Uterus (tissue), 4 donors: Measurements from ENCODE around the gene CEP112. TPM values are rescaled to one million over a fixed set of nuclear protein-coding genes. Genes with fewer than 3 reads are reported as not detected.

Source experiments
- DNase-seq, 2 donors: peaks; one replicate each; pipeline ENCODE4 v3.0.0-alpha.2; 2019 to 2020
- H3K27ac ChIP-seq, 2 donors: fragments of 200-600 bp; sonication (generic); 1 replicate in 1 of 2; 2 replicates in 1 of 2; pipeline ENCODE4 v1.5.1; 2016 to 2018
- H3K27me3 ChIP-seq, 2 donors: fragments of 200-600 bp; sonication (generic); one replicate each; pipeline ENCODE4 v1.5.1; 2018 to 2019; ENCODE audit warnings: control low read depth in 1 of 2
- H3K36me3 ChIP-seq, 2 donors: fragments of 200-600 bp; sonication (generic); one replicate each; pipeline ENCODE4 v1.5.1; 2019; ENCODE audit warnings: control low read depth in 1 of 2
- H3K4me1 ChIP-seq, 2 donors: fragments of 200-600 bp; sonication (generic); one replicate each; pipeline ENCODE4 v1.5.1; 2018 to 2019; ENCODE audit warnings: control low read depth in 1 of 2
- H3K4me3 ChIP-seq, 2 donors: fragments of 200-600 bp; sonication (generic); 1 replicate in 1 of 2; 2 replicates in 1 of 2; pipeline ENCODE4 v1.5.1; 2018 to 2019; ENCODE audit warnings: mild to moderate bottlenecking in 1 of 2
- H3K9me3 ChIP-seq, 2 donors: fragments of 200-600 bp; sonication (generic); one replicate each; pipeline ENCODE4 v1.5.1; 2019; ENCODE audit warnings: control low read depth in 1 of 2
- POLR2A ChIP-seq, 2 donors: fragments of 450-650 bp; IDR thresholded peaks; one replicate each; pipeline ENCODE4 v1.6.1; 2016; ENCODE audit warnings: antibody characterized with exemption in 2 of 2, mild to moderate bottlenecking in 1 of 2, moderate library complexity in 1 of 2
- intact Hi-C: fragments of 100-400 bp; cut with DNase I; formaldehyde crosslinking; loops from one replicate; pipeline ENCODE4 v1.15.1; 2023; ENCODE audit warnings: low total_unique reads
- total RNA-seq, 4 donors: library from RNA; depleted of rRNA in 3 of 4; stranded (reverse); fragments of >200 nt in 3 of 4; gene quantifications; one replicate each; pipeline versions ENCODE4 v1.1.0 to v1.2.4, GENCODE V29; 2014 to 2023
- TF ChIP-seq, protein P1 (sequence below), 4 experiments: fragments of 200-600 bp in 2 of 4; fragments of 450-650 bp in 2 of 4; sonication (generic) in 2 of 4; IDR thresholded peaks; one replicate each; pipeline ENCODE4 v1.5.1; 2016 to 2019; ENCODE audit warnings: antibody characterized with exemption in 4 of 4, mild to moderate bottlenecking in 2 of 4, moderate library complexity in 1 of 4
- donor health status: DM: yes; HTN: yes; CAD: no.

Gene CEP112
- total RNA-seq, 4 donors from 2014 or later: 36.6 to 96.5 (median 52.4) TPM

DNA sequence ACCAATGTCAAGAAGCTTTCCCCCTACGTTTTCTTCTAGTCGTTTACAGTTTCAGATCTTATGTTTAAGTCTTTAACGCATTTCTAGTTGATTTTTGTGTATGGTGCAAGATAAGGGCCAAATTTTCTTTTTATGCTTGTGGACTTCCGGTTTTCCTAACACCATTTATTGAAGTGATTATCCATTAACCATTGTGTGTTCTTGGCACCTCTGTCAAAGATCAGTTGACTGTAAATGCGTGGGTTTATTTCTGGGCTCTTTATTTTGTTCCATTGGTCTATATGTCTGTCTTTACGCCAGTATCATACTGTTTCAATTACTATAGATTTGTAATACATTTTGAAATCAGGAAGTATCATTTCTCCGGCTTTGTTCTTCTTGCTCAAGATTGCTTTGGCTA, 49.5 kb downstream of the CEP112 start:
- TF ChIP-seq POLR2A (IDR thresholded peaks at IDR 0.05): no peak
- TF ChIP-seq, protein P1, sequence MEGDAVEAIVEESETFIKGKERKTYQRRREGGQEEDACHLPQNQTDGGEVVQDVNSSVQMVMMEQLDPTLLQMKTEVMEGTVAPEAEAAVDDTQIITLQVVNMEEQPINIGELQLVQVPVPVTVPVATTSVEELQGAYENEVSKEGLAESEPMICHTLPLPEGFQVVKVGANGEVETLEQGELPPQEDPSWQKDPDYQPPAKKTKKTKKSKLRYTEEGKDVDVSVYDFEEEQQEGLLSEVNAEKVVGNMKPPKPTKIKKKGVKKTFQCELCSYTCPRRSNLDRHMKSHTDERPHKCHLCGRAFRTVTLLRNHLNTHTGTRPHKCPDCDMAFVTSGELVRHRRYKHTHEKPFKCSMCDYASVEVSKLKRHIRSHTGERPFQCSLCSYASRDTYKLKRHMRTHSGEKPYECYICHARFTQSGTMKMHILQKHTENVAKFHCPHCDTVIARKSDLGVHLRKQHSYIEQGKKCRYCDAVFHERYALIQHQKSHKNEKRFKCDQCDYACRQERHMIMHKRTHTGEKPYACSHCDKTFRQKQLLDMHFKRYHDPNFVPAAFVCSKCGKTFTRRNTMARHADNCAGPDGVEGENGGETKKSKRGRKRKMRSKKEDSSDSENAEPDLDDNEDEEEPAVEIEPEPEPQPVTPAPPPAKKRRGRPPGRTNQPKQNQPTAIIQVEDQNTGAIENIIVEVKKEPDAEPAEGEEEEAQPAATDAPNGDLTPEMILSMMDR (IDR thresholded peaks at IDR 0.05): no peak
- DNase-seq: no peak
- no peaks in the 10 kb centered on the region for H3K36me3 ChIP-seq

DNA sequence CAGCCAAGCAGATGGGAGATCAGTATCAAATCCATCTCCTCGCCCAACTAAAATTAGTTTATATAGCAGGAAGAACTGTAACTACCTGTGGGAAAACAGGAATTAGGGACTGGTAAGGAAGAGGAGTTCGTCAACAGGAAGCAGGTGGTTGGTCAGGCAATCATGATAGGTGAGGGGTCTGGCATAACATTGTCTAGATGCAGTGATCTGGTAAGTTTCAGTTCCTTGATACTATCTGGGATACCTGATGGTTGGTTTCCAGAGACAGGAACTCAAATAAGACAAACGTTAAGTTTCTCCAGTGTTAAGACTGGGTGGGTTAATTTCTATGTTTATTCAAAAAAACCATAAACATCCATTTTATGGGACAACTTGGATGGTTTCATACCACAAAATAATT, 53.8 kb downstream of the CEP112 start:
- Histone ChIP-seq H3K27ac (no peak overlapping the region), H3K9me3 (peaks cover 0 to 3% of the 10 kb centered on the region in 2 donors), H3K27me3 (no peaks in the 10 kb centered on the region), H3K4me1 (no peaks in the 10 kb centered on the region), H3K4me3 (no peak overlapping the region), H3K36me3 (no peaks in the 10 kb centered on the region)
- DNase-seq: no peak
- intact Hi-C loops: no loop called here
- TF ChIP-seq, protein P1 (IDR thresholded peaks at IDR 0.05): no peak
- no peak for TF ChIP-seq POLR2A (IDR thresholded peaks at IDR 0.05)

More for the DNA sequence above, 49.5 kb downstream of the CEP112 start:
- Histone ChIP-seq H3K4me3 (no peak overlapping the region), H3K4me1 (no peaks in the 10 kb centered on the region), H3K9me3 (peaks cover 0 to 3% of the 10 kb centered on the region in 2 donors), H3K27ac (no peak overlapping the region), H3K27me3 (no peaks in the 10 kb centered on the region)
- intact Hi-C loops: no loop called here

- Histone ChIP-seq H3K9me3 (peaks cover 0 to 3% of the 10 kb centered on the region in 2 donors), H3K4me3 (no peak overlapping the region), H3K27ac (no peak overlapping the region), H3K27me3 (no peaks in the 10 kb centered on the region), H3K36me3 (no peaks in the 10 kb centered on the region), H3K4me1 (no peaks in the 10 kb centered on the region)
- TF ChIP-seq POLR2A (IDR thresholded peaks at IDR 0.05): no peak
- TF ChIP-seq, protein P1 (IDR thresholded peaks at IDR 0.05): no peak
- intact Hi-C loops: no loop called here
- no peak for DNase-seq
Observed at GRCh38 chr17:66135896-66136295, 56.0 kb downstream of the CEP112 start.

GRCh38 chr17:66135219-66135618, 56.7 kb downstream of the CEP112 start:
- Histone ChIP-seq H3K4me3 (no peak overlapping the region), H3K36me3 (no peaks in the 10 kb centered on the region), H3K9me3 (peaks cover 0 to 3% of the 10 kb centered on the region in 2 donors), H3K4me1 (no peaks in the 10 kb centered on the region), H3K27me3 (no peaks in the 10 kb centered on the region), H3K27ac (no peak overlapping the region)
- intact Hi-C loops: no loop called here
- no peak for DNase-seq
- TF ChIP-seq, protein P1 (IDR thresholded peaks at IDR 0.05): no peak
- no peak for TF ChIP-seq POLR2A (IDR thresholded peaks at IDR 0.05)

DNA sequence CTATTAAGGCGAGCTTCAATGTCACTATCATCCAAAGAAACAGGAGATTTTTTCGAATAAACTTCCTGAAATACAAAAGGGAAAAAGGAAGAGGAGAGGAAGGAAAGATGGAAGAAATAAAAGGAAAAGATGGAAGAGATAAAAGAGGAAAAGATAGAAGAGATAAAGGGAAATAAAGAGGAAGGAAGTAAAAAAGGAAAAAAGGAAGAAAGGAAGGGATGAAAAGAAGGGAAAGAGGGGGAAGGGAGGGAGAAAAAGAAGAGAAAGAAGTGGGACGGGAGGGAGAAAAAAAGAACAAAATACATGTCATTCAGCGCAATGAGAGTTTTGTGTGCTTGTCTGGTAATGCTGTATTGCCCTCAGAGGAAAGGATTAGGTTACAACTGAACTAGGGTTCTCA, 62.2 kb downstream of the CEP112 start:
- no peak for DNase-seq
- TF ChIP-seq, protein P1 (IDR thresholded peaks at IDR 0.05): no peak
- TF ChIP-seq POLR2A (IDR thresholded peaks at IDR 0.05): no peak
- Histone ChIP-seq H3K4me3 (no peak overlapping the region), H3K36me3 (no peaks in the 10 kb centered on the region), H3K4me1 (no peaks in the 10 kb centered on the region), H3K27ac (no peak overlapping the region), H3K27me3 (no peaks in the 10 kb centered on the region), H3K9me3 (no peaks in the 10 kb centered on the region)
- intact Hi-C loops: no loop called here
